ENCODE data around the gene MEN1.

The MEN1 gene

GRCh38 chr11:64810271-64810890 is at the start of gene MEN1:
Gene MEN1, minus strand, starts transcription at chr11:64810551. Its CDS starts 442 bp downstream, at chr11:64810109.
- DNase-seq (ENCODE audit: low read depth in 2 of 2), result peak; percentile 70 to 82

- peak in 1 of 2 experiments; percentile 60 for DNase-seq (ENCODE audit: low read depth in 2 of 2)
Observed at GRCh38 chr11:64859542-64860414, 49.4 kb upstream of the MEN1 start.

- no peak for DNase-seq (ENCODE audit: low read depth in 2 of 2)
Observed at GRCh38 chr11:64858467-64859263, 48.3 kb upstream of the MEN1 start.

GRCh38 chr11:64857485-64857884 is 47.1 kb upstream of the MEN1 start:
- no peak for DNase-seq (ENCODE audit: low read depth in 2 of 2)

- DNase-seq (ENCODE audit: low read depth in 2 of 2), result peak in 1 of 2 experiments; percentile 75
Observed at GRCh38 chr11:64856382-64857227, 46.3 kb upstream of the MEN1 start.

GRCh38 chr11:64855596-64856304 is 45.4 kb upstream of the MEN1 start:
- DNase-seq (ENCODE audit: low read depth in 2 of 2), result no peak

GRCh38 chr11:64854534-64855502 is 44.5 kb upstream of the MEN1 start:
- no peak for DNase-seq (ENCODE audit: low read depth in 2 of 2)

GRCh38 chr11:64854157-64854533 is 43.8 kb upstream of the MEN1 start:
- no peak for DNase-seq (ENCODE audit: low read depth in 2 of 2)

GRCh38 chr11:64853709-64854108 is 43.4 kb upstream of the MEN1 start:
- DNase-seq (ENCODE audit: low read depth in 2 of 2), result no peak

GRCh38 chr11:64852804-64853509 is 42.6 kb upstream of the MEN1 start:
- DNase-seq (ENCODE audit: low read depth in 2 of 2), result no peak

GRCh38 chr11:64851831-64852351 is 41.5 kb upstream of the MEN1 start:
- DNase-seq (ENCODE audit: low read depth in 2 of 2), result no peak

- DNase-seq (ENCODE audit: low read depth in 2 of 2), result peak in 1 of 2 experiments; percentile 52
Observed at GRCh38 chr11:64850979-64851567, 40.7 kb upstream of the MEN1 start.

- DNase-seq (ENCODE audit: low read depth in 2 of 2), result no peak
Observed at GRCh38 chr11:64849598-64850356, 39.4 kb upstream of the MEN1 start.

- DNase-seq (ENCODE audit: low read depth in 2 of 2), result no peak
Observed at GRCh38 chr11:64848826-64849597, 38.7 kb upstream of the MEN1 start.

GRCh38 chr11:64848214-64848825 is 38.0 kb upstream of the MEN1 start:
- DNase-seq (ENCODE audit: low read depth in 2 of 2), result no peak

- peak; percentile 83 to 94 for DNase-seq (ENCODE audit: low read depth in 2 of 2)
Observed at GRCh38 chr11:64846998-64847666, 36.8 kb upstream of the MEN1 start.
